Eye (tissue), 1 donor: ENCODE results near the gene CD70.
"Not testable (repeated sequence)": the region's sequence is repeated elsewhere in the genome, so short reads cannot be mapped to it uniquely, and the experiment has no call there.

Experiments used
- DNase-seq: peaks from one replicate; pipeline ENCODE4 v3.0.0-alpha.2; 2015

The CD70 gene

DNA sequence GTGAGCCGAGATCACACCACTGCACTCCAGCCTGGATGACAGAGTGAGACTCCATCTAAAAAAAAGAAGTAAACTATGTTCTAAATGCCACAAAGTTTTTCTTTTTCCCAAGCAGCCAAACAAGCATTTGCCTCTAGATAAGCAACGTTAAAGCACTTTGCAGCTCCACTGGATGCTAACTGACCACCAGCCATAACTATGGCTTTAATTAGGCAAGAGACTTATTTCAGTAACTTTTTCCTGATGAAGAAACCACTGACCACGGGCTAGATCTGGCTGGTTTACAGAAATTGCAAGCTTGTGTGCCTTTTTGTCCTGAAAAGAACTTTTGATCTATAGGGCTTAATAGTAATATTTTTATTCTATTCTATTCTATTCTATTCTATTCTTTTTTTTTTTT, 22.1 kb downstream of the CD70 start:
- no peak for DNase-seq

DNA sequence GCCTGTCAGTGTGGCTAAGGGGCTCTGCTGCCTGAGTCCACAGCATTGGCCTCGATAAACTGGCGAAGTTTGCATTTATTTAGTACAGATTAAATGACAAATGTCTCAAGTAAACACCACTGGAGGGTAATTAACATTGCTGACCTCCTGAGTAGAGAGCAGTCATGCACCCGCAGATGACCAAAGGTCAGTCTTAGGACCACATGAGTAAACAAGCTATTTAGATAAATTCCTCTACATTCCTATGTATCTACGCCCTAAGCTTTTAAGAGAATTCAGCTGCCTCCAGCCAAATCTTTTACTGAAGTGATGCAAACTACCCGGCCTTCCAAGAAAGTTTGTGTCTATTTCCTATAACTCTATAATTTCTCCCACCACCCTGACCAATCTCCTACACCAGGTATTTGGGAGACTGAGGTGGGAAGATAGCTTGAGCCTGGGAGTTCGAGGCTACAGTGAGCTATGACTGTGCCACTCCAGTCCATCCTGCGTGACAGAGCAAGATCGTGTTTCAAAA, 22.9 kb downstream of the CD70 start:
- DNase-seq = no peak

DNA sequence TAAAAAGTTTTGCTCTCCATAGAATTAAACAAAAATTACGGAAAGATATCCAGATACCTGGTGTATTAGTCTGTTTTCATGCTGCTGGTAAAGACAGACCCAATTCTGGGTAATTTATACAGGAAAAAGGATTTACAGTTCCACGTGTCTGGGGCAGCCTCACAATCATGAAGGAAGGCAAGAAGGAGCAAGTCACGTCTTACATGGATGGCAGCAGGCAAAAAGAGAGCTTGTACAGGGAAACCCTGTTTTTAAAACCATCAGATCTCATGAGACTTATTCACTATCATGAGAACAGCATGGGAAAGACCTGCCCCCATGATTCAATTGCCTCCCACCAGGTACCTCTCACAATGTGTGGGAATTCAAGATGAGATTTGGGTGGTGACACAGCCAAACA, 24.2 kb downstream of the CD70 start:
- DNase-seq = not testable (repeated sequence)

DNA sequence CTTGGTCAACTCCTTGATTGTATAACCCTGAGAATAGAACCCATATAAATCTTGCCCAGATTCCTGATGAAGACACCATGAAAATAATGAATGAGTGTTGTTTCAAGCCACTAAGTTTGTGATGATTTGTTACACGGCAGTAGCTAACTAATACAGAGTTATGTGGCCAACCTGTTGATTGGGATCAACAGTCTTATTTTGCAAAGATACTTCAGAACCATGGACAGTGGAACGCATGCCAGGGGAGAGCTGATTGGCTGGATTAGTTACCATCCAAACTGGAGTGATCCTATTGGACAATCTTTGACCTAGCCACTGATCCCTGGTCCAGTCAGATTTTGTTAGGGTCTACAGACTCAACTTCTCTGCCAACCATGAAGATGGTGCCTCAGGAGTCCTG, 26.6 kb downstream of the CD70 start:
- peak; percentile 17 for DNase-seq

DNA sequence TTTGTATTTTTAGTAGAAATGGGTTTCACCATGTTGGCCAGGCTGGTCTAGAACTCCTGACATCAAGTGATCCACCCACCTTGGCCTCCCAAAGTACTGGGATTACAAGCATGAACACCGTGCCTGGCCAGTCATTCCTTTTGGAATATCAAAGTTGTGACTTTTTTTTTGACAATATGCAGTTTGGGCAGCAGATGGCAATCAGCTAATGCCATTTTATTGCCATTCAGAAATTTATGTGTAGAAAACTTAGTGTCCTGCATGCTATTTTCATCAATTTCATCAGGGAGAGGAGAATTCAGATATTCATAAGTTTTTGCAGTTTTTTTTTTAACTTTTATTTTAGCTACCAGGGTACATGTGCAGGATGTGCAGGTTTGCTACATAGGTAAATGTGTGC, 28.5 kb downstream of the CD70 start:
- DNase-seq = not testable (repeated sequence)

DNA sequence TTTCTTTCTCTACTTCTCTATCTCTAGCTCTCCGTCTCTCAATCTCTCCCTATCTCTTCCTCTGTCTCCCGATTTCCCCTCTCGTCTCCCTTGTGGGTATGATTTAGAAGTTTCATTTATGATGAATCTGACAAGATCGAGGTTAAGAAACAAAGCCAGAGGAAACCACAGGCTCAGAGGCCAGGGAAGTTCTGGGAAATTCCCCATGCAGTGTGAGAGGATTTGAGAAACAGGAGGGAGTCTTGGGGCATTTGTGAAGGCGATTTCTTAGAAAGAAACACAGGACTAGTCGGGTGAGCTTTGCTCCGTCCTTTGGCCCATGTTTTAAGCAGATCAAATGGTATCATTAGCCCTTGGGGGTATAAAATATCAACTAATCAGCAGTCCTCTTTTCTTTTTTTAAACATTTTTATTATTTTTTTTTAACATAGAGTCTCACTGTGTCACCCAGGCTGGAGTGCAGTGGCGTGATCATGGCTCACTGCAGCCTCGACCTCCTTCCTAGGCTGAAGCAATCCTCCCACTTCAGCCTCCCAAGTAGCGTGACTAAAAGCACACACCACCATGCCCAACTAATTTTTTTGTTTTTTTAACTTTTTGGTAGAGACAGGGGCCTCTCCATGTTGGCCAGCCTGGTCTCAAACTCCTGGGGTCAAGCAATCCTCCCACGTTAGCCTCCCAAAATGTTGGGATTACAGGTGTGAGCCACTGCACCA, 34.3 kb downstream of the CD70 start:
- DNase-seq = no peak

DNA sequence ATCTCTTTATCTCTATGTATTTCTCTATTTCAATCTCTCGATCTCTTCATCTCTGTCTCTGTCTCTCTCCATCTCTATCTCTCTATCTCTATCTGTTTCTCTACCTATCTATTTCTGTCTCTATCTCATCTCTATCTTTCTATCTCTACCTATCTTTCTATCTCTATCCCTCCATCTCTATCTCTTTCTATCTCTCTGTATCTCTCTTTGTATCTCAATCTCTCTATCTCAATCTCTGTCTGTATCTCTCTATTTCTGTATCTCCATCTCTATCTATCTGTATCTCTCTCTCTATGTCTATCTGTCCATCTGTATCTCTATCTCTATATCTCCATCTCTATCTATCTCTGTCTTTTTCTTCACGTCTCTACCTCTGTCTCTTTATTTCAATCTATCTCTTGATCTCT, 34.9 kb downstream of the CD70 start:
- DNase-seq = no peak

DNA sequence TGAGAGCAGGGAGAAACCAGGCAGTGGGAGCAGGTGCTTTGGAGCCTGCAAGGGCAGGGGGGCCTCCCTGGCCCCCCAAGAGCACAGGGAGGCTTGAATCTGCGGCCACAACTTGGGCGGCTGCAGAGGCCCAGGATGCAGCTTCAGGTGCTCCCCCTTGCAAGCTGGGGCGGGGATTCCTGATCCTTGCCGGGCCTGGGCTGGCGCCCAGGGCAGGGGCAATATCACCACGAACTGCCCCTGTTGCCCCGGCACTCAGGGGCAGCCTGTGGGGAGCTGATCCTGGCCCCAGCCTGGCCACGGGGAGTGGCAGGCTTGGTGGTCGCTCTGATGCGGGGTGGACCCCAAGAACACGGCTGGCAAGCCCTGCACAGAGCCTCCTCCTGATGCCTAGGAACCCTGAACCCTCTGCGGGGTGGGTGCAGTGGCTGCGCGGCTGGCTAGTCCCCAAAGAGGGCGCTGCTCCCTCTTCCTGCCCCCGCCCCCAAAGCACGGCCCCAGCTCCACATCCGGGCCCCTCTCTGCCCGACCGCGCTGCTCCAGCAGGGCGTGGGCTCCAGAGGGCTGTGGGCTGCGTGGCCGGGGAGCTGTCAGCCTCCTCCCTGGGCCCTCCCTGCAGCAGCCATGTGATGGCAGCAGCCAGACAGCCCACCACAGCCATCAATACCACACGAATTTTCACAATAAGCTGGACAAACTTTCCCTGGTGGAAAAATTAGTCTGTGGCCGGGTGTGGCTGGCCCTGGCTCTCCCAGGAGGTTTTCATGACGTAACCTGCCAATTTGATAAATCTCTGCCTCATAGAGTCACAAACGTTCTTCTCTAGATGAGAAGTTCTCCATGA, 39.1 kb downstream of the CD70 start:
- DNase-seq = peak; percentile 2

DNA sequence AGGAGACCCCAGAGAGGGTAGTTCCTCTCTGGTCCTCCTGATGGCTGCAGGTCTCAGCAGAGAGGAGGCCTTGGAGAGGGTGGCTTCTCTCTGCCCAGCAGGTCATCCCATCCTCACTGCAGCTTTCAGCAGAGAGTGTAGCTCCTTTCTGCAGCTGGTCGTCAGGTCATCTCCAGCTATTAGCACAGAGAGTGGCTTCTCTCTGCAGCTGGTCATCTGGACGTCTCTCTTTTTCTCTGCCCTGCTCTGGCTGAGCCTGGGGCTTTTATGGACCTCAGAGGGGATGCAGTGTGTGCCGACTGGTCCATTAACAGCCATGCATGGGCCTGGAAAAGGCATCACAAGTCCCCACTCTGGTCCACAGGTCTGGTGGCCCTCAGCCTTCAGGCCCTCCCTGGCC, 39.9 kb downstream of the CD70 start:
- no peak for DNase-seq

DNA sequence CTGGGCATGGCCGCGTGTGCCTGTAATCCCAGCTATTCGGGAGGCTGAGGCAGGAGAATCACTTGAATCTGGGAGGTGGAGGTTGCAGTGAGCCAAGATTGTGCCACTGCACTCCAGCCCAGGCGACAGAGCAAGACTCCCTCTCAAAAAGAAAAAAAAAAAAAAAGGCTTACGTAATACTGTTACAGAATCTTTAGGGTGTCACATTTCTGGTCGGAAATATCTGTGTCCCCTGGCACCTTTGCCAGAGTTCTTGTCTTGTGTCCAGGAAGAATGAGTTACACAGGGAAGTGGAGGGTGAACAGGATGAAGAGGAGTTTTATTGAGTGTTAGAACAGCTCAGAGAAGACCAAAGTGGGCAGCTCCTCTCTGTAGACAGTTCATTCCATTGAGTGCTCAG, 40.3 kb downstream of the CD70 start:
- DNase-seq = not testable (repeated sequence)

DNA sequence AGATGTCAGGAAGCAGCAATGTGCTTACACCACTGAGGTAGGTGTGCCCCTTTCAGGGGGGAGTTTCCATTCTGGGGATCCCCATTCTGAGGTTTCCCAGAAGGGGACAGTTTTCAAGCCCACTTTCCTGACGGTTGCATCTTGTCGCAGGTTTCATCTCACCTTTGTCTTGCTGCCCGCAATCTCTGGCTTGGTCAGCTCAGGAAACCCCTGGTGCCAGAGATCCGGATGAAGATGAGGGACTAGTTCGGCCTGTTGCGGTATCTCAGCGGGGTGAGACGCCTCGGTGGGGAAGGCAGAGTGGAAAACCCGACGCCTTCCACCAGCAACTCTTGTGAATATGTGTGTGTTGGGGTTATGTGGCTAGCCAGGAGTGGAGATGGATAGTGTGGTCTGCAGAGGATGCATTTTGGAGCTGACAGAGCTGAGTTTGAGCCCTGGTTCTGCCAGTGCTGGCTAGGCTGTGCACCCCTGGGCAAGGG, 47.0 kb downstream of the CD70 start:
- no peak for DNase-seq

DNA sequence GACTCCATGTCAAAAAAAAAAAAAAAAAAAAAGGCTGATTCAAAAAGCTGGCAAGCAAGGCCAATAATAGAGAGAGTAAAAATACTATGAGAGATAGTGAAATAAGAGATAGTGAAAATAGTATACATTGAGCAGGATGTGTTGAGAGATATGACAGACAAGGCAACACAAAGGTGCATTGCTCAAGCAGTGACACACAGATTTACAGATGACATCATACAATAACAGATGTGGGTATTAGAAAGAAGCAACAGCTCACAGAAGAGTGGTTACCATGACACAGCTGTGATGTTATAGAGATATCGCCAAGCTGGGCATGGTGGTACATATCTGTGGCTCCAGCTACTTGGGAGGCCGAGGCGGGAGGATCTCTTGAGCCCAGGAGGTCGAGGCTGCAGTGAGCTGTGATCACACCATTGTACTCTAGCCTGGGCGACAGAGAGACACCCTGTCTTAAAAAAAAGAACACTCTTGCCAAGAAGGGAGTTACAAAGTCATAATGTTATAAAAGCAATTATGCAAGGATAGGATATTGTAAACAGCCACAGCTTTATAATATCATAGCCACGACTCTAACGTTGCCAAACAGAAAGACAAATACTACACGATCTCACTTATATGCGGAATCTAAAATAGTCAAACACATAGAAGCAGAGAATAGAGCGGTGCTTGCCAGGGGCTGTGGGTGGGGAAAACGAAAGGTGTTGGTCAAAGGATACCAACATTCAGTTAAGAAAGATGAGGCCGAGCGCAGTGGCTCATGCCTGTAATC, 49.8 kb downstream of the CD70 start:
- DNase-seq = no peak

DNA sequence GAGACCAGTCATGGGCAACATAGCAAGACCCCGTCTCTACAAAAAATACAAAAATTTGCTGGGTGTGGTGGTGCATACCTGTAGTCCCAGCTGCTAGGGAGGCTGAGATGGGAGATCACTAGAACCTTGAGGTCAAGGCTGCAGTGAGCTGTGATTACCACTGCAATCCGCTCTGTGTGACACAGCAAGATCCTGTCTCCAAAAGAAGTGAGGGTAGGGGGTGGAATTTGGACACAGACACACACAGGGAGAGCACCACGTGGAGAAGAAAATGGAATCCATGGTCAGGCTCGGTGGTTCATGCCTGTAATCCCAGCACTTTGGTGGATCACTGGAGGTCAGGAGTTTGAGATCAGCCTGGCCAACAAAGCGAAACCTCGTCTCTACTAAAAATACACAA, 51.4 kb downstream of the CD70 start:
- no peak for DNase-seq
